ENCODE measurements around the gene ZDHHC14. TPM values are rescaled to one million over a fixed set of nuclear protein-coding genes. Genes with fewer than 3 reads are reported as not detected.

The ZDHHC14 gene
- total RNA-seq, 2 donors from 2014 or later: 53.3 to 66.2 TPM

DNA sequence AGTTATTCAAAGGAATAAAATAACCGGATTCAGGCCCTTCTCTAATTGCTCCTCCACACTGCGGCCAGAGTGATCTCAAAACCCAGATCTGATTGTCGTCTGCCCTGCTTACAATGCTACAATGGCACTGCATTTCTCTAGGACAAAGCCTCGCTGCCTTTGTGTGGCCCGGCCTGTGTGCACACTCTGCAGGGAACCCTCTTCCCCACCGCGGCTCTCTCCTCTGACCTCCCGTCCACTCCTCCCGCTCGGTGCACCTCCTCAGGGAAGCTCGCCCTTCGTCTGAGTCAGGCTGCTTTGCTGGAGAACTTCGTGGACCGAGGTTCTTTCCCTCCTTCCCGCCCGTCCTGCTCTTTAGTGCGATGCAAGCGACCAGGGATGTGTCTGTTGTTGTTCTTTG, 340.4 kb downstream of the ZDHHC14 start:
- Histone ChIP-seq H3K4me3 (no peak overlapping the region), H3K27me3 (replicated peaks; ENCODE audit: insufficient read depth) (no peaks in the 10 kb centered on the region), H3K4me1 (replicated peaks) (no peaks in the 10 kb centered on the region), H3K36me3 (no peaks in the 10 kb centered on the region), H3K27ac (no peak overlapping the region), H3K9me3 (no peaks in the 10 kb centered on the region)
- TF ChIP-seq, protein P1, sequence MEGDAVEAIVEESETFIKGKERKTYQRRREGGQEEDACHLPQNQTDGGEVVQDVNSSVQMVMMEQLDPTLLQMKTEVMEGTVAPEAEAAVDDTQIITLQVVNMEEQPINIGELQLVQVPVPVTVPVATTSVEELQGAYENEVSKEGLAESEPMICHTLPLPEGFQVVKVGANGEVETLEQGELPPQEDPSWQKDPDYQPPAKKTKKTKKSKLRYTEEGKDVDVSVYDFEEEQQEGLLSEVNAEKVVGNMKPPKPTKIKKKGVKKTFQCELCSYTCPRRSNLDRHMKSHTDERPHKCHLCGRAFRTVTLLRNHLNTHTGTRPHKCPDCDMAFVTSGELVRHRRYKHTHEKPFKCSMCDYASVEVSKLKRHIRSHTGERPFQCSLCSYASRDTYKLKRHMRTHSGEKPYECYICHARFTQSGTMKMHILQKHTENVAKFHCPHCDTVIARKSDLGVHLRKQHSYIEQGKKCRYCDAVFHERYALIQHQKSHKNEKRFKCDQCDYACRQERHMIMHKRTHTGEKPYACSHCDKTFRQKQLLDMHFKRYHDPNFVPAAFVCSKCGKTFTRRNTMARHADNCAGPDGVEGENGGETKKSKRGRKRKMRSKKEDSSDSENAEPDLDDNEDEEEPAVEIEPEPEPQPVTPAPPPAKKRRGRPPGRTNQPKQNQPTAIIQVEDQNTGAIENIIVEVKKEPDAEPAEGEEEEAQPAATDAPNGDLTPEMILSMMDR (IDR thresholded peaks at IDR 0.05): no peak
- TF ChIP-seq POLR2AphosphoS5 (IDR thresholded peaks at IDR 0.05) (no peak), POLR2A (IDR thresholded peaks at IDR 0.05) (no peak)
- WGBS: 93% methylated on average over 18 of the region's 18 CpGs
- no peak for DNase-seq (ENCODE audit: low spot score)
- intact Hi-C loops (cut with DNase I): no loop called here

DNA sequence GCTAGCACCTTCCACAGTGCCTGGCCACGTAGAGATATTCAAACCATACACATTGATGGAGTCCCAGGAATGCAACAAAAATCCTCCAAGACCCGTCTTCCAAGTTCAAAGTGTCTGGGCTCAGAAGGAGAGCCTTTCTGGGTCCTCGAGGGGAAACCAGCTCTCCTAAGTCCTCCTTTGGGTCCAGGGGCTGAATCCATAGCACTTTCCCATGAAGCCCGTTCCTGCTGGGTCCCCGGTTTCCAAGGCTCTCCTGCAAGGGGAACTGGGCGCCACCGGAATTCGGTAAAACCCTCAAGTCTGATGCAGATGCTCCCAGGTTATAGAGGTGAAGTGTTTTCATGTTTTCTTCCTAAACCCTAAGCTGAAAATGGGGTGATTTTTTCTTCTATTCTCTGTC, 340.8 kb downstream of the ZDHHC14 start:
- no peak for TF ChIP-seq POLR2A (IDR thresholded peaks at IDR 0.05)
- no peak for TF ChIP-seq POLR2AphosphoS5 (IDR thresholded peaks at IDR 0.05)
- TF ChIP-seq, protein P1 (IDR thresholded peaks at IDR 0.05): no peak
- no peak for DNase-seq (ENCODE audit: low spot score)
- no peaks in the 10 kb centered on the region for H3K9me3 ChIP-seq
- no peaks in the 10 kb centered on the region for H3K27me3 ChIP-seq (replicated peaks; ENCODE audit: insufficient read depth)
- intact Hi-C loops (cut with DNase I): no loop called here
- no peaks in the 10 kb centered on the region for H3K36me3 ChIP-seq
- H3K27ac ChIP-seq: no peak overlapping the region
- 93% methylated on average over 8 of the region's 8 CpGs for WGBS
- no peaks in the 10 kb centered on the region for H3K4me1 ChIP-seq (replicated peaks)
- H3K4me3 ChIP-seq: no peak overlapping the region

DNA sequence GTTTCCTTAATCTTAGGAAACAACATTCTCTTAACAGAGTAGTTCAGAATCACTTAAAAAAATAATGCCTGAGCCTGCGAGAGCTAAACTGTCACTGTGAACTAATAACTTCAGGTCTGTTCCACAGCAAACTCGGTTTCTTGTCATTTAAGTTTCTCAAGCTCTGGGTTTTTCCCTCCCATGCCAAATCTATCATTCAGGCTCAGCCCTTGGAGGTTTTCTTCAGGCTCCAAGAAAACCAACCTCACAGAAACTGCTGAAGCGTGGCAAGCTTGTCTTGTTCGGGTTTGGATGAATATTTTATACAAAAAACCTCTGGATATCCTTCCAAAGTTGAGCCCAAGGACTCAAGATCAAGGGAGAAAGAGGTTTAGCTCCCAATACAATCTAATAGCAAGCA, 342.4 kb downstream of the ZDHHC14 start:
- TF ChIP-seq, protein P1 (IDR thresholded peaks at IDR 0.05): no peak
- TF ChIP-seq POLR2A (IDR thresholded peaks at IDR 0.05): no peak
- no peak for TF ChIP-seq POLR2AphosphoS5 (IDR thresholded peaks at IDR 0.05)
- DNase-seq (ENCODE audit: low spot score): no peak
- 80% methylated on average over 4 of the region's 4 CpGs for WGBS

DNA sequence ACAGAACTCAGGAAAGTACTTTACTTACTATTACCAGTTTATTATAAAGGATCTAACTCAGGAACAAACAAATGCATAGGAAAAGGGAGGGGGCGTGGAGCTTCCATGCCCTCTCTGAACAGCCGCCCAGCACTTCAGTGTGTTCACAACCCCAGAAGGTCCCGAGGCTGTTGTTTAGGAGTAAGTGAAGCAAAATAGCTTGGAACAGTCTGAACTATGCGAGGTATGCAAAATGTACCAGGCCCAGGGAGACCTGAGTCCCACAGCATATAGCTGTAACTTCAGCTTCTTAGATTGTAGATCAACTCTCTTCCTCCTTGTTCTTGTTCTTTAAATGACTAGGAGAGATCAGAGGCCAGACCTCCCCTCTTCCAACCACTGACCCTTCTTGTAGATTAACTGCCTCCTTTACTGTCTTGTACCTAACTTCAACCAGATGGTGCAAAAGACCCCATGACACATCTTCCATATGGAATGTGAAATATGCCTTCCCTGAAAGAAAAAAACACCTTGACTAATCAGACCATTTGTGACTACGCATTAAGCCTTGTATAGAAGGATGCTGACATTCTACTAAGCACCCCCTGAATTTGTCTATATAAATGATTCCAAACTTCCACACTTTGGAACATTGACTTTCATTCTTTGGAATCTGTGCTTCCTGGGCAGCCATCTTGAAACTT, 343.3 kb downstream of the ZDHHC14 start:
- TF ChIP-seq, protein P1 (IDR thresholded peaks at IDR 0.05): no peak
- TF ChIP-seq POLR2A (IDR thresholded peaks at IDR 0.05): no peak
- no peaks in the 10 kb centered on the region for H3K27me3 ChIP-seq (replicated peaks; ENCODE audit: insufficient read depth)
- 78% methylated on average over 5 of the region's 5 CpGs for WGBS
- no peaks in the 10 kb centered on the region for H3K9me3 ChIP-seq
- H3K36me3 ChIP-seq: no peaks in the 10 kb centered on the region
- H3K27ac ChIP-seq: no peak overlapping the region
- no peak for DNase-seq (ENCODE audit: low spot score)
- intact Hi-C loops (cut with DNase I): no loop called here
- no peaks in the 10 kb centered on the region for H3K4me1 ChIP-seq (replicated peaks)
- H3K4me3 ChIP-seq: no peak overlapping the region

More for the DNA sequence above, 342.4 kb downstream of the ZDHHC14 start:
- no peak overlapping the region for H3K4me3 ChIP-seq
- intact Hi-C loops (cut with DNase I): no loop called here
- no peaks in the 10 kb centered on the region for H3K27me3 ChIP-seq (replicated peaks; ENCODE audit: insufficient read depth)
- H3K36me3 ChIP-seq: no peaks in the 10 kb centered on the region
- no peak overlapping the region for H3K27ac ChIP-seq
- no peaks in the 10 kb centered on the region for H3K4me1 ChIP-seq (replicated peaks)
- no peaks in the 10 kb centered on the region for H3K9me3 ChIP-seq

Measured in prostate gland (tissue), 2 donors.